ENCODE results near the gene DYSF.

DYSF gene

GRCh38 chr2:71595569-71595968 lies 142.2 kb downstream of the DYSF start:
- in situ Hi-C loops (cut with MboI; ENCODE audit: low sequenced_read_pairs) = no loop called here

- in situ Hi-C loops (cut with MboI; ENCODE audit: low sequenced_read_pairs) = no loop called here
These were observed 142.7 kb downstream of the DYSF start for GRCh38 chr2:71596011-71596410.

GRCh38 chr2:71597756-71598155 lies 144.4 kb downstream of the DYSF start:
- in situ Hi-C loops (cut with MboI; ENCODE audit: low sequenced_read_pairs) = no loop called here

GRCh38 chr2:71598526-71598925 lies 145.2 kb downstream of the DYSF start:
- in situ Hi-C loops (cut with MboI; ENCODE audit: low sequenced_read_pairs) = no loop called here

GRCh38 chr2:71599038-71599437 lies 145.7 kb downstream of the DYSF start:
- in situ Hi-C loops (cut with MboI; ENCODE audit: low sequenced_read_pairs) = no loop called here

- in situ Hi-C loops (cut with MboI; ENCODE audit: low sequenced_read_pairs) = no loop called here
These were observed 146.4 kb downstream of the DYSF start for GRCh38 chr2:71599646-71600236.

GRCh38 chr2:71600555-71600954 lies 147.2 kb downstream of the DYSF start:
- in situ Hi-C loops (cut with MboI; ENCODE audit: low sequenced_read_pairs) = no loop called here

- in situ Hi-C loops (cut with MboI; ENCODE audit: low sequenced_read_pairs) = no loop called here
These were observed 148.1 kb downstream of the DYSF start for GRCh38 chr2:71601136-71602114.

- in situ Hi-C loops (cut with MboI; ENCODE audit: low sequenced_read_pairs) = no loop called here
These were observed 148.7 kb downstream of the DYSF start for GRCh38 chr2:71602115-71602495.

- in situ Hi-C loops (cut with MboI; ENCODE audit: low sequenced_read_pairs) = no loop called here
These were observed 149.2 kb downstream of the DYSF start for GRCh38 chr2:71602581-71602980.

GRCh38 chr2:71603311-71603811 lies 150.0 kb downstream of the DYSF start:
- in situ Hi-C loops (cut with MboI; ENCODE audit: low sequenced_read_pairs) = no loop called here

- in situ Hi-C loops (cut with MboI; ENCODE audit: low sequenced_read_pairs) = no loop called here
These were observed 150.7 kb downstream of the DYSF start for GRCh38 chr2:71603851-71604725.

- in situ Hi-C loops (cut with MboI; ENCODE audit: low sequenced_read_pairs) = no loop called here
These were observed 151.4 kb downstream of the DYSF start for GRCh38 chr2:71604726-71605120.

GRCh38 chr2:71605173-71605641 lies 151.8 kb downstream of the DYSF start:
- in situ Hi-C loops (cut with MboI; ENCODE audit: low sequenced_read_pairs) = no loop called here

GRCh38 chr2:71605781-71606241 lies 152.4 kb downstream of the DYSF start:
- in situ Hi-C loops (cut with MboI; ENCODE audit: low sequenced_read_pairs) = no loop called here

- in situ Hi-C loops (cut with MboI; ENCODE audit: low sequenced_read_pairs) = no loop called here
These were observed 152.9 kb downstream of the DYSF start for GRCh38 chr2:71606244-71606643.

- in situ Hi-C loops (cut with MboI; ENCODE audit: low sequenced_read_pairs) = no loop called here
These were observed 154.0 kb downstream of the DYSF start for GRCh38 chr2:71607151-71607889.

- in situ Hi-C loops (cut with MboI; ENCODE audit: low sequenced_read_pairs) = no loop called here
These were observed 154.7 kb downstream of the DYSF start for GRCh38 chr2:71608034-71608433.

GRCh38 chr2:71608441-71608840 lies 155.1 kb downstream of the DYSF start:
- in situ Hi-C loops (cut with MboI; ENCODE audit: low sequenced_read_pairs) = no loop called here

- in situ Hi-C loops (cut with MboI; ENCODE audit: low sequenced_read_pairs) = no loop called here
These were observed 155.7 kb downstream of the DYSF start for GRCh38 chr2:71609029-71609428.

Data from HL-60/S4 treated with retinoic acid at 250 ng/mL for 4 days and 3 days (cell line).